Tibial nerve (tissue), 4 donors: Measurements from ENCODE around the gene SLC7A1. TPM values are rescaled to one million over a fixed set of nuclear protein-coding genes. Genes with fewer than 3 reads are reported as not detected.

Experiments used
- DNase-seq, 2 donors: peaks; one replicate each; pipeline ENCODE4 v3.0.0-alpha.2; 2019; ENCODE audit warnings: low spot score in 2 of 2
- H3K27ac ChIP-seq, 4 donors: fragments of 200-600 bp; sonication (generic) in 3 of 4; one replicate each; pipeline ENCODE4 v1.5.1; 2017 to 2019; ENCODE audit warnings: mild to moderate bottlenecking in 1 of 4
- H3K27me3 ChIP-seq, 2 donors: fragments of 200-600 bp; sonication (generic) in 1 of 2; one replicate each; pipeline versions ENCODE4 v1.5.1 to v1.6.0; 2017 to 2019
- H3K36me3 ChIP-seq, 3 donors: fragments of 200-600 bp; sonication (generic); one replicate each; pipeline ENCODE4 v1.5.1; 2018 to 2019
- H3K4me1 ChIP-seq, 4 donors: fragments of 200-600 bp; sonication (generic) in 3 of 4; one replicate each; pipeline ENCODE4 v1.5.1; 2017 to 2019
- H3K4me3 ChIP-seq, 4 donors: fragments of 200-600 bp; sonication (generic) in 3 of 4; one replicate each; pipeline ENCODE4 v1.5.1; 2017 to 2019; ENCODE audit warnings: mild to moderate bottlenecking in 1 of 4, moderate library complexity in 1 of 4
- H3K9me3 ChIP-seq, 4 donors: fragments of 200-600 bp; sonication (generic) in 3 of 4; one replicate each; pipeline ENCODE4 v1.5.1; 2017 to 2019
- EP300 ChIP-seq, 2 donors: sonication (generic); formaldehyde crosslinking; IDR thresholded peaks; one replicate each; pipeline ENCODE4 v1.6.1; 2017; ENCODE audit warnings: antibody characterized with exemption in 2 of 2, mild to moderate bottlenecking in 1 of 2
- POLR2A ChIP-seq, 2 donors: fragments of 450-650 bp; IDR thresholded peaks; one replicate each; pipeline ENCODE4 v1.6.1; 2017; ENCODE audit warnings: antibody characterized with exemption in 2 of 2, mild to moderate bottlenecking in 2 of 2, moderate library complexity in 2 of 2
- WGBS, 2 donors: methylation state at CpG; one replicate each; pipeline ENCODE4 v1.1.5; 2018; 5-methylcytosine and 5-hydroxymethylcytosine counted together
- total RNA-seq, 4 donors: library from RNA; depleted of rRNA; stranded (reverse); fragments of >200 nt; gene quantifications; one replicate each; pipeline ENCODE4 v1.1.0, GENCODE V29; 2016
- TF ChIP-seq, protein P1 (sequence below), 5 experiments: fragments of 200-600 bp in 3 of 5; fragments of 450-650 bp in 2 of 5; sonication (generic) in 3 of 5; IDR thresholded peaks; one replicate each; pipeline ENCODE4 v1.5.1; 2016 to 2019; ENCODE audit warnings: antibody characterized with exemption in 5 of 5, mild to moderate bottlenecking in 3 of 5, moderate library complexity in 2 of 5

SLC7A1 gene
- total RNA-seq, 4 donors from 2014 or later: 9.2 to 46.5 (median 24.7) TPM

DNA sequence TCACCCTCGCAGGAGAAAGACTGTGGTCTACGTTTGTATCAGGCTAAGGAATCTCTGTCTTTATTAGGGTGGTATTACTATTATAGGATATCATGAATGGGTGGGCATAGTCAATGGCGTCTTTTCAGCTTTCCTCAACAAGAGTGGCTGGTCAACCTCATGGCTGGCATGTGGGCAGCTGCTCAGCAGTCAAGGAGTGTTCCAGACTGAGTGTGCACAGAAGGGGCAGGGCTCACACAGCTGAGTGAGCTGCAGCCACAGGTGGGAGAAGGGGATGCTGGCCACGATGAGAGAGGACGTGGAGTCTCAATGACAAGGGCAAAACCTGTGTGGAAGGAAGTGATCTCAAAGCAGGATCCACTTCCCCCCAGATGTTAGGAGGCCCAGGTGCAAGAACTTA lies 54.7 kb downstream of the SLC7A1 start:
- peaks cover 0 to 11% (median 0%) of the 10 kb centered on the region in 4 donors for H3K4me1 ChIP-seq
- no peaks in the 10 kb centered on the region for H3K27me3 ChIP-seq
- WGBS, 2 donors: 80 to 88% methylated on average over 5 of the region's 5 CpGs
- no peak for TF ChIP-seq EP300 (IDR thresholded peaks at IDR 0.05)
- TF ChIP-seq POLR2A (IDR thresholded peaks at IDR 0.05): no peak
- TF ChIP-seq, protein P1, sequence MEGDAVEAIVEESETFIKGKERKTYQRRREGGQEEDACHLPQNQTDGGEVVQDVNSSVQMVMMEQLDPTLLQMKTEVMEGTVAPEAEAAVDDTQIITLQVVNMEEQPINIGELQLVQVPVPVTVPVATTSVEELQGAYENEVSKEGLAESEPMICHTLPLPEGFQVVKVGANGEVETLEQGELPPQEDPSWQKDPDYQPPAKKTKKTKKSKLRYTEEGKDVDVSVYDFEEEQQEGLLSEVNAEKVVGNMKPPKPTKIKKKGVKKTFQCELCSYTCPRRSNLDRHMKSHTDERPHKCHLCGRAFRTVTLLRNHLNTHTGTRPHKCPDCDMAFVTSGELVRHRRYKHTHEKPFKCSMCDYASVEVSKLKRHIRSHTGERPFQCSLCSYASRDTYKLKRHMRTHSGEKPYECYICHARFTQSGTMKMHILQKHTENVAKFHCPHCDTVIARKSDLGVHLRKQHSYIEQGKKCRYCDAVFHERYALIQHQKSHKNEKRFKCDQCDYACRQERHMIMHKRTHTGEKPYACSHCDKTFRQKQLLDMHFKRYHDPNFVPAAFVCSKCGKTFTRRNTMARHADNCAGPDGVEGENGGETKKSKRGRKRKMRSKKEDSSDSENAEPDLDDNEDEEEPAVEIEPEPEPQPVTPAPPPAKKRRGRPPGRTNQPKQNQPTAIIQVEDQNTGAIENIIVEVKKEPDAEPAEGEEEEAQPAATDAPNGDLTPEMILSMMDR (IDR thresholded peaks at IDR 0.05): no peak
- no peaks in the 10 kb centered on the region for H3K9me3 ChIP-seq
- no peak for DNase-seq
- peaks cover 0 to 22% (median 0%) of the 10 kb centered on the region in 3 donors for H3K36me3 ChIP-seq
- no peak overlapping the region for H3K27ac ChIP-seq
- no peak overlapping the region for H3K4me3 ChIP-seq

DNA sequence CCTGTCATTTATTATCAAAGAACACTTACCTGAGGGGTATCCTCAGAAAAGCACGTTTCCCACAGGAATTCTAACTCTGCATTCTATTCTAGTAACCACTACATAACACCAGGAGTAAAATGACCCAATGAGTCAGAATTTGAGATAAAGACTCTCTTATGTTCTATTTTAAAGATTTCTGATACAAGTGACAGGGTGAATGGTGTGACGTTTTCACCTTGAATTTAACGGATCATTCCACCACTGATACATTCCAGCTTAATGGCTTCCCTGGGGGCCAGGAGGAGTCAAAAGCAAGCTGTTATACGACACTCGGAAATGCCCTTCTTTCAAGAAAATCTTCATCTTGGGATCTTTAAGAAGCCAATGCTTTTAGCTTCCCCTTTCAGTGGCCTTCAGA lies 55.2 kb downstream of the SLC7A1 start:
- Histone ChIP-seq H3K27ac (no peak overlapping the region), H3K36me3 (peaks cover 0 to 20% (median 0%) of the 10 kb centered on the region in 3 donors), H3K9me3 (no peaks in the 10 kb centered on the region), H3K4me3 (no peak overlapping the region), H3K27me3 (no peaks in the 10 kb centered on the region), H3K4me1 (peaks cover 0 to 11% (median 0%) of the 10 kb centered on the region in 4 donors)
- 72 to 83% methylated on average over 5 of the region's 5 CpGs for WGBS, 2 donors
- TF ChIP-seq EP300 (IDR thresholded peaks at IDR 0.05): no peak
- TF ChIP-seq, protein P1 (IDR thresholded peaks at IDR 0.05): no peak
- TF ChIP-seq POLR2A (IDR thresholded peaks at IDR 0.05): no peak
- no peak for DNase-seq

DNA sequence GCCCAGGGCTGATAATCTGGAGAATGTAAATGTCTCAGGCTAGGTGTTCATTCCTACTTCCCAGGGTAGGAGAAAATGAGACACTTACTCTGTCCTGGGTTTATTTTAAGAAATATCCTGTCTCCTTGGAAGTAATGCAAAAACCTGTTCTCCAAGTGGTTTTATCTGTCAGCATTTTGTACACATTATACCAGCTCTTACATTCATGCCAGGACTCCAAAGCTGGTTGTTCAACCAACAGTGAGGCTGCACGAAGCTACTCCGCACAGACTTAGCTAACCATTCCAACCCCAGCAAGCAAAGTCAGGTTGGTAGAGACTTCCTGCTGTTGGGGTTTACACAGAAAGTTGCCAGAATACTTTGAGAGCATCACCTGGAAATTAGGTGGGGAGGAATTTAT lies 55.6 kb downstream of the SLC7A1 start:
- H3K27ac ChIP-seq: no peak overlapping the region
- peaks cover 0 to 18% (median 0%) of the 10 kb centered on the region in 3 donors for H3K36me3 ChIP-seq
- DNase-seq: no peak
- H3K9me3 ChIP-seq: no peaks in the 10 kb centered on the region
- no peaks in the 10 kb centered on the region for H3K27me3 ChIP-seq
- H3K4me1 ChIP-seq: peaks cover 0 to 11% (median 0%) of the 10 kb centered on the region in 4 donors
- no peak overlapping the region for H3K4me3 ChIP-seq
- TF ChIP-seq POLR2A (IDR thresholded peaks at IDR 0.05) (no peak), EP300 (IDR thresholded peaks at IDR 0.05) (no peak)
- TF ChIP-seq, protein P1 (IDR thresholded peaks at IDR 0.05): no peak
- 87 to 96% methylated on average over 2 of the region's 2 CpGs for WGBS, 2 donors

DNA sequence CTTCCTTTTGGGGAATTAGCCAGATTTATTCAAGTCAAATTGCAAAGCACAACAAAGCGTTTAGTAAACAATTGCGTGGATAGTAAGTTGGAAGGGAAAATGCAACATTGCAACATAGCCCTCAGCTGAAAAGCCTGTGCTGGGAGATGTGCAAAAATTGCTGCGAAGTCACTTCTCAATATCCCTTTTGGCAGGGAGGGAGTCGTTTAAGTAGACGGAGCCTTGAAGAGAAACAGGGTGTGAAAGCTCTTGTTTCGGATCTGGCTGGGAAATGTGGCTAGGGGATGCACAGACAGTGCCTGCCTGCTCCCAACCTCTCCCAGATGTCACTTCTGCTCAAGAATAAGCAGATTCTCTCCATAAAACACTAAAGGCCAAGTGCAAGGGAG lies 56.8 kb downstream of the SLC7A1 start:
- TF ChIP-seq, protein P1 (IDR thresholded peaks at IDR 0.05): no peak
- TF ChIP-seq POLR2A (IDR thresholded peaks at IDR 0.05) (no peak), EP300 (IDR thresholded peaks at IDR 0.05) (no peak)
- H3K9me3 ChIP-seq: no peaks in the 10 kb centered on the region
- peaks cover 0 to 18% (median 0%) of the 10 kb centered on the region in 3 donors for H3K36me3 ChIP-seq
- peaks cover 0 to 11% (median 0%) of the 10 kb centered on the region in 4 donors for H3K4me1 ChIP-seq
- WGBS, 2 donors: 68 to 70% methylated on average over 6 of the region's 6 CpGs
- H3K4me3 ChIP-seq: no peak overlapping the region
- no peaks in the 10 kb centered on the region for H3K27me3 ChIP-seq
- no peak for DNase-seq
- no peak overlapping the region for H3K27ac ChIP-seq

DNA sequence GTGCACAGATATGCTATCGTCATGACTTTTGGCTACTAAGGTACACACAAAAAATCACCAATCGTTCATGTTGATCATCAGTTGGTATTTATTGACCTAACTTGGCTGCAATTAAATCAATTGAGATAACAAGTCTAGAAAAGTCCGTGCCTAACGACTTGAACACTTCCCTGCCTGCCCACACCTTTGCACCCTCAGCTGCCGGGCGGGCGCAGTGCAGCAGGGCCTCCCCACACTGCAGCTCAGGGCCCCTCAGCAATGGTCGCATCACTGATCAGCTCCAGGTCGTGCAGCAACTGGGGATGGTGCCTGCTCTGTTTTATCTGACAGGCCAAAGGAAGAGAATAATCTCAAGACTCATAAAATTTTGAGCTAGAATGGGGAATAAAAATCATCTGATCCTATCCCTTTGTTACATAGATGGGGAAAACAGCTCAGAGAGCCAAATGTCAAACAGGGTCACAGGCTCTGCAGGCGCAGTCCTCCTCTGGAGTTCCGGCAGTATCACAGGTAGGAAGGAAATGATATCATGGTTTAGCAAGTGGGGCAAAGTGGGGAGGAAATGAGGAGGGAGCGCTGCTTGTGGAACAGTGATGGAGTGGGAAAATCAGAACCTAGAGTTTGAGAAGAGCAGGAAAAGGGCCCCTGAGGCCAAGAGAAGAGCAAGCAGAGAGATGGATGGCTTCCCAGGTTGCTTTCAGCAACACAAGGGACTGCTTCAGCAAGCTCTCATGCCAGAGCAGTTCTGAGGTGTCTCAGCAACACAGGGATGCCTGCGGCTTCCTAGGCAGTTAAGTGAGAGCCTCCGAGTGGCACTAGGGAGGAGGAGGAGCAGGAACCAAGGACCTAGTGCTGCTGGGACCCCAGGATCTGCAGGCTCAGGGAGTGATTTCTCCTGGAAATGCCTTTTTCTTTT lies 57.5 kb downstream of the SLC7A1 start:
- Histone ChIP-seq H3K27ac (no peak overlapping the region), H3K36me3 (peaks cover 0 to 12% (median 0%) of the 10 kb centered on the region in 3 donors), H3K27me3 (no peaks in the 10 kb centered on the region), H3K4me3 (no peak overlapping the region), H3K4me1 (peaks cover 0 to 11% (median 0%) of the 10 kb centered on the region in 4 donors), H3K9me3 (no peaks in the 10 kb centered on the region)
- no peak for TF ChIP-seq EP300 (IDR thresholded peaks at IDR 0.05)
- TF ChIP-seq, protein P1 (IDR thresholded peaks at IDR 0.05): no peak
- TF ChIP-seq POLR2A (IDR thresholded peaks at IDR 0.05): no peak
- DNase-seq: no peak
- WGBS, 2 donors: 79 to 80% methylated on average over 14 of the region's 14 CpGs
